Dendritic cell treated with granulocyte-macrophage colony-stimulating factor and Interleukin-4, amounts not matched to agents 40 ng/mL and 50 ng/mL, for 4 days (primary cell): ENCODE data around the gene HSD3B7.

Experiments used
- H3K27ac Mint-ChIP-seq: one replicate; pipeline ENCODE4 v1.8.0; 2022; ENCODE audit warnings: mild to moderate bottlenecking, mixed read lengths
- H3K27me3 Mint-ChIP-seq: one replicate; pipeline ENCODE4 v1.8.0; 2022; ENCODE audit warnings: mild to moderate bottlenecking, mixed read lengths
- H3K36me3 Mint-ChIP-seq: one replicate; pipeline ENCODE4 v1.8.0; 2022; ENCODE audit warnings: low read depth, mixed read lengths
- H3K4me1 Mint-ChIP-seq: one replicate; pipeline ENCODE4 v1.8.0; 2022; ENCODE audit warnings: low read depth, mixed read lengths
- H3K4me3 Mint-ChIP-seq: one replicate; pipeline ENCODE4 v1.8.0; 2022; ENCODE audit warnings: mild to moderate bottlenecking, moderate library complexity, mixed read lengths
- H3K9me3 Mint-ChIP-seq: one replicate; pipeline ENCODE4 v1.8.0; 2022; ENCODE audit warnings: mixed read lengths
- intact Hi-C: fragments of 100-400 bp; cut with micrococcal nuclease; formaldehyde crosslinking; loops from one replicate; pipeline ENCODE4 v1.15.0; 2022

The HSD3B7 gene

GRCh38 chr16:30965436-30965835, 19.6 kb upstream of the HSD3B7 start:
- intact Hi-C loops = no loop called here
- no peak overlapping the region for H3K27ac Mint-ChIP-seq
- peaks cover 25% of the 10 kb centered on the region for H3K4me1 Mint-ChIP-seq
- H3K36me3 Mint-ChIP-seq = peaks cover 97% of the 10 kb centered on the region
- no peaks in the 10 kb centered on the region for H3K27me3 Mint-ChIP-seq
- H3K9me3 Mint-ChIP-seq = no peaks in the 10 kb centered on the region
- H3K4me3 Mint-ChIP-seq = no peak overlapping the region

- Mint-ChIP-seq H3K9me3 (no peaks in the 10 kb centered on the region), H3K4me3 (no peak overlapping the region), H3K4me1 (peaks cover 25% of the 10 kb centered on the region), H3K27ac (no peak overlapping the region), H3K36me3 (peaks cover 97% of the 10 kb centered on the region), H3K27me3 (no peaks in the 10 kb centered on the region)
- intact Hi-C loops = no loop called here
These were observed 18.9 kb upstream of the HSD3B7 start for GRCh38 chr16:30966033-30966619.

GRCh38 chr16:30967795-30968194, 17.2 kb upstream of the HSD3B7 start:
- Mint-ChIP-seq H3K4me3 (no peak overlapping the region), H3K4me1 (peaks cover 25% of the 10 kb centered on the region), H3K27me3 (no peaks in the 10 kb centered on the region), H3K27ac (no peak overlapping the region), H3K9me3 (no peaks in the 10 kb centered on the region), H3K36me3 (peaks cover 97% of the 10 kb centered on the region)
- intact Hi-C loops = no loop called here

- Mint-ChIP-seq H3K9me3 (no peaks in the 10 kb centered on the region), H3K36me3 (peaks cover 97% of the 10 kb centered on the region), H3K4me3 (no peak overlapping the region), H3K27me3 (no peaks in the 10 kb centered on the region), H3K4me1 (peaks cover 10% of the 10 kb centered on the region), H3K27ac (no peak overlapping the region)
- intact Hi-C loops = no loop called here
These were observed 15.7 kb upstream of the HSD3B7 start for GRCh38 chr16:30969246-30969842.

- H3K27ac Mint-ChIP-seq = no peak overlapping the region
- intact Hi-C loops = no loop called here
- no peaks in the 10 kb centered on the region for H3K9me3 Mint-ChIP-seq
- peaks cover 97% of the 10 kb centered on the region for H3K36me3 Mint-ChIP-seq
- peaks cover 6% of the 10 kb centered on the region for H3K4me1 Mint-ChIP-seq
- H3K4me3 Mint-ChIP-seq = no peak overlapping the region
- no peaks in the 10 kb centered on the region for H3K27me3 Mint-ChIP-seq
These were observed 13.7 kb upstream of the HSD3B7 start for GRCh38 chr16:30971298-30971697.

- Mint-ChIP-seq H3K9me3 (no peaks in the 10 kb centered on the region), H3K4me3 (no peak overlapping the region), H3K27me3 (no peaks in the 10 kb centered on the region), H3K4me1 (peaks cover 10% of the 10 kb centered on the region), H3K27ac (no peak overlapping the region), H3K36me3 (peaks cover 96% of the 10 kb centered on the region)
- intact Hi-C loops = no loop called here
These were observed 12.1 kb upstream of the HSD3B7 start for GRCh38 chr16:30972872-30973271.

GRCh38 chr16:30974348-30974747, 10.7 kb upstream of the HSD3B7 start:
- H3K4me1 Mint-ChIP-seq = peaks cover 10% of the 10 kb centered on the region
- H3K4me3 Mint-ChIP-seq = no peak overlapping the region
- H3K27me3 Mint-ChIP-seq = no peaks in the 10 kb centered on the region
- intact Hi-C loops = no loop called here
- no peaks in the 10 kb centered on the region for H3K9me3 Mint-ChIP-seq
- H3K36me3 Mint-ChIP-seq = peaks cover 95% of the 10 kb centered on the region
- no peak overlapping the region for H3K27ac Mint-ChIP-seq

- H3K27ac Mint-ChIP-seq = no peak overlapping the region
- no peak overlapping the region for H3K4me3 Mint-ChIP-seq
- H3K4me1 Mint-ChIP-seq = peaks cover 10% of the 10 kb centered on the region
- H3K36me3 Mint-ChIP-seq = peaks cover 95% of the 10 kb centered on the region
- no peaks in the 10 kb centered on the region for H3K9me3 Mint-ChIP-seq
- no peaks in the 10 kb centered on the region for H3K27me3 Mint-ChIP-seq
- intact Hi-C loops = no loop called here
These were observed 8.5 kb upstream of the HSD3B7 start for GRCh38 chr16:30976486-30976885.

GRCh38 chr16:30977502-30977901, 7.5 kb upstream of the HSD3B7 start:
- H3K4me3 Mint-ChIP-seq = no peak overlapping the region
- no peaks in the 10 kb centered on the region for H3K9me3 Mint-ChIP-seq
- intact Hi-C loops = no loop called here
- H3K27ac Mint-ChIP-seq = no peak overlapping the region
- H3K4me1 Mint-ChIP-seq = peaks cover 10% of the 10 kb centered on the region
- peaks cover 95% of the 10 kb centered on the region for H3K36me3 Mint-ChIP-seq
- no peaks in the 10 kb centered on the region for H3K27me3 Mint-ChIP-seq

- intact Hi-C loops = no loop called here
- Mint-ChIP-seq H3K27me3 (no peaks in the 10 kb centered on the region), H3K36me3 (peaks cover 95% of the 10 kb centered on the region), H3K4me3 (no peak overlapping the region), H3K27ac (no peak overlapping the region), H3K4me1 (peaks cover 12% of the 10 kb centered on the region), H3K9me3 (no peaks in the 10 kb centered on the region)
These were observed 5.6 kb upstream of the HSD3B7 start for GRCh38 chr16:30979170-30980022.

- peaks cover 94% of the 10 kb centered on the region for H3K36me3 Mint-ChIP-seq
- H3K4me3 Mint-ChIP-seq = no peak overlapping the region
- H3K27ac Mint-ChIP-seq = no peak overlapping the region
- no peaks in the 10 kb centered on the region for H3K9me3 Mint-ChIP-seq
- intact Hi-C loops = no loop called here
- no peaks in the 10 kb centered on the region for H3K27me3 Mint-ChIP-seq
- H3K4me1 Mint-ChIP-seq = peaks cover 18% of the 10 kb centered on the region
These were observed 5.0 kb upstream of the HSD3B7 start for GRCh38 chr16:30980023-30980371.

- H3K4me3 Mint-ChIP-seq = no peak overlapping the region
- no peak overlapping the region for H3K27ac Mint-ChIP-seq
- H3K9me3 Mint-ChIP-seq = no peaks in the 10 kb centered on the region
- intact Hi-C loops = no loop called here
- peaks cover 90% of the 10 kb centered on the region for H3K36me3 Mint-ChIP-seq
- peaks cover 23% of the 10 kb centered on the region for H3K4me1 Mint-ChIP-seq
- H3K27me3 Mint-ChIP-seq = no peaks in the 10 kb centered on the region
These were observed 4.6 kb upstream of the HSD3B7 start for GRCh38 chr16:30980434-30980833.

- intact Hi-C loops = no loop called here
- peaks cover 25% of the 10 kb centered on the region for H3K4me1 Mint-ChIP-seq
These were observed 4.0 kb upstream of the HSD3B7 start for GRCh38 chr16:30980959-30981358.

GRCh38 chr16:30982548-30983288, 2.3 kb upstream of the HSD3B7 start:
- H3K4me3 Mint-ChIP-seq = no peak overlapping the region
- H3K36me3 Mint-ChIP-seq = peaks cover 86% of the 10 kb centered on the region
- intact Hi-C loops = no loop called here
- no peaks in the 10 kb centered on the region for H3K9me3 Mint-ChIP-seq
- H3K4me1 Mint-ChIP-seq = peaks cover 29% of the 10 kb centered on the region
- H3K27me3 Mint-ChIP-seq = no peaks in the 10 kb centered on the region
- H3K27ac Mint-ChIP-seq = no peak overlapping the region

More at GRCh38 chr16:30980959-30981358, 4.0 kb upstream of the HSD3B7 start:
- Mint-ChIP-seq H3K9me3 (no peaks in the 10 kb centered on the region), H3K4me3 (no peak overlapping the region), H3K36me3 (peaks cover 86% of the 10 kb centered on the region), H3K27ac (no peak overlapping the region), H3K27me3 (no peaks in the 10 kb centered on the region)
